ENCODE measurements around the gene IRF7.
A peak's percentile ranks its signal among the peaks of the same experiment; 100 is the strongest.

Gene IRF7

GRCh38 chr11:615504-616319 is at the start of gene IRF7:
IRF7 (minus strand) TSS chr11:615950; CDS start chr11:615364, 586 bp downstream.
- no peaks in the 10 kb centered on the region for H3K9me3 Mint-ChIP-seq
- no peaks in the 10 kb centered on the region for H3K27me3 Mint-ChIP-seq (ENCODE audit: low read depth)
- TF ChIP-seq, protein P1, sequence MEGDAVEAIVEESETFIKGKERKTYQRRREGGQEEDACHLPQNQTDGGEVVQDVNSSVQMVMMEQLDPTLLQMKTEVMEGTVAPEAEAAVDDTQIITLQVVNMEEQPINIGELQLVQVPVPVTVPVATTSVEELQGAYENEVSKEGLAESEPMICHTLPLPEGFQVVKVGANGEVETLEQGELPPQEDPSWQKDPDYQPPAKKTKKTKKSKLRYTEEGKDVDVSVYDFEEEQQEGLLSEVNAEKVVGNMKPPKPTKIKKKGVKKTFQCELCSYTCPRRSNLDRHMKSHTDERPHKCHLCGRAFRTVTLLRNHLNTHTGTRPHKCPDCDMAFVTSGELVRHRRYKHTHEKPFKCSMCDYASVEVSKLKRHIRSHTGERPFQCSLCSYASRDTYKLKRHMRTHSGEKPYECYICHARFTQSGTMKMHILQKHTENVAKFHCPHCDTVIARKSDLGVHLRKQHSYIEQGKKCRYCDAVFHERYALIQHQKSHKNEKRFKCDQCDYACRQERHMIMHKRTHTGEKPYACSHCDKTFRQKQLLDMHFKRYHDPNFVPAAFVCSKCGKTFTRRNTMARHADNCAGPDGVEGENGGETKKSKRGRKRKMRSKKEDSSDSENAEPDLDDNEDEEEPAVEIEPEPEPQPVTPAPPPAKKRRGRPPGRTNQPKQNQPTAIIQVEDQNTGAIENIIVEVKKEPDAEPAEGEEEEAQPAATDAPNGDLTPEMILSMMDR (IDR thresholded peaks at IDR 0.05; ENCODE audit: unreplicated experiment in 3 of 3), result no peak
- H3K4me1 Mint-ChIP-seq, result peaks cover 14% of the 10 kb centered on the region
- peak within 1 kb of the TSS; percentile 82 to 83 (median 82) for H3K4me3 Mint-ChIP-seq
- peaks cover 11% of the 10 kb centered on the region for H3K36me3 Mint-ChIP-seq (ENCODE audit: low read depth)
- H3K27ac Mint-ChIP-seq, result peak within 1 kb of the TSS in 2 of 3 experiments; percentile 63 to 68

DNA sequence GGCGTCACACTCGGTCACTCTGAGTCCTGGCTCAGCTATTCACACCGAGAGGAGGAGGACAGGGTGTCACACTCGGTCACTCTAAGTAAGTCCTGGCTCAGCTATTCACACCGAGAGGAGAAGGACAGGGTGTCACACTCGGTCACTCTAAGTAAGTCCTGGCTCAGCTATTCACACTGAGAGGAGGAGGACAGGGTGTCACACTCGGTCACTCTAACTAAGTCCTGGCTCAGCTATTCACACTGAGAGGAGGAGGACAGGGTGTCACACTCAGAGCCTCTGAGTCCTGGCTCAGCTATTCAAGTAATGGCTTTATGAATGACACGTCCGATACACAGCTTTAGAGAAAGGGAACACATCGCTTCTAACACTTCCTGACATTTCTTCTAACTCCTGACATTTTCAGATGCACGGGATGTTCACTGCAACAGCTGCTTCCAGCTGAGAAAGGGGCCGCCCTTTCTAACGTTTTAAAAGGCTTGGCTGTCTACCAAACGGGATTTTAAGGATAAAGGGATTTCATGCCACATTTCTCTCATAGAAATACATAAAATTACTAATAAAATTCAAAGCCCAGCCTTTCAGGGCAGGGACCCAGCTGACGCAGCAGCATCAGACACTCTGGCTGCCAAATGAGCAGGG is 49.4 kb upstream of the IRF7 start:
- peaks cover 17% of the 10 kb centered on the region for H3K4me1 Mint-ChIP-seq
- no peaks in the 10 kb centered on the region for H3K9me3 Mint-ChIP-seq
- H3K27me3 Mint-ChIP-seq (ENCODE audit: low read depth), result no peaks in the 10 kb centered on the region
- peak overlapping the region; percentile 6 to 74 (median 22) for H3K27ac Mint-ChIP-seq
- TF ChIP-seq, protein P1 (IDR thresholded peaks at IDR 0.05; ENCODE audit: unreplicated experiment in 3 of 3), result no peak
- H3K36me3 Mint-ChIP-seq (ENCODE audit: low read depth), result peaks cover 34% of the 10 kb centered on the region
- H3K4me3 Mint-ChIP-seq, result no peak overlapping the region

GRCh38 chr11:662689-663274 is 47.0 kb upstream of the IRF7 start:
- TF ChIP-seq, protein P1 (IDR thresholded peaks at IDR 0.05; ENCODE audit: unreplicated experiment in 3 of 3), result peak; percentile 61 to 69 (median 67)
- Mint-ChIP-seq H3K27me3 (ENCODE audit: low read depth) (no peaks in the 10 kb centered on the region), H3K9me3 (no peaks in the 10 kb centered on the region), H3K27ac (no peak overlapping the region), H3K4me1 (peaks cover 17% of the 10 kb centered on the region), H3K36me3 (ENCODE audit: low read depth) (peaks cover 37% of the 10 kb centered on the region), H3K4me3 (no peak overlapping the region)

DNA sequence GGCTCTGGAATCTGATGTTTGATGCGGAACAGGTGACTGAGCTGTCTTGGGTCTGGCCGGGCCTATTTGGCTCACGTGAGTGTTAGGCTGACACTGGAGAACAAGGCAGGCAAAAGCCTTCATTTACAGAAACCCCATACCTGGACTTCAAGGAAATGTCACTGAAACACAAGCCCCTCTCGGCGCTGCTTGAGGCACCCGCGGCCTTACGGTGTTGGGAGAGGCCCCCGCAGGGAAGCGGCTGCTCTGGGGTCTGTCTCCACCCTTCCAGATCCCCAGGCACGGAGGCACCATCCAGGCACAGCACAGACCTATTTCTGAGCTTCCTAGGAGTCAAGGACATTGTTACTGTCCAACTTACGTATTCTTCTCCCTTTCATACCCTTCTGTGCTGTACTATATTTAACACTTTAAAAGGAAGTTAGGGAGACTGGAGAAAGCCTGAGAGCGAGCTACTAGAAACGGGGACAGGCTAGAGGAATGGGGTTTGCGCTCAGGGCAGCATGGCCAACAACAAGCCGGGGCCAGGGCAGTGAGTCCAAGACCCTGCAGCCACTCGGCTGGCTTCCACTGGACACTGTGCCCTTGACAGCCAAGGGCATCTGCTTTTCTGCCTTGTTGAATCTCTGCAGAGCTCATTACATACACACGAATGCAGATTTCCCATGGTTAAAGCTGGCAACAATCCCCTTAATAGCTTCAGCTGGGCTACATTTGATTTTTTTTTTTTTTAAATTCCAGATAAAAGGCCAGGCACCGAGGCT is 45.1 kb upstream of the IRF7 start:
- Mint-ChIP-seq H3K27ac (no peak overlapping the region), H3K9me3 (no peaks in the 10 kb centered on the region), H3K4me1 (peaks cover 13% of the 10 kb centered on the region), H3K27me3 (ENCODE audit: low read depth) (no peaks in the 10 kb centered on the region), H3K4me3 (no peak overlapping the region), H3K36me3 (ENCODE audit: low read depth) (peaks cover 35% of the 10 kb centered on the region)
- TF ChIP-seq, protein P1 (IDR thresholded peaks at IDR 0.05; ENCODE audit: unreplicated experiment in 3 of 3), result no peak

- Mint-ChIP-seq H3K9me3 (no peaks in the 10 kb centered on the region), H3K27ac (no peak overlapping the region), H3K27me3 (ENCODE audit: low read depth) (no peaks in the 10 kb centered on the region), H3K4me3 (no peak overlapping the region), H3K4me1 (peaks cover 7% of the 10 kb centered on the region), H3K36me3 (ENCODE audit: low read depth) (peaks cover 30% of the 10 kb centered on the region)
- TF ChIP-seq, protein P1 (IDR thresholded peaks at IDR 0.05; ENCODE audit: unreplicated experiment in 3 of 3), result no peak
Measured at GRCh38 chr11:660281-660680, 44.5 kb upstream of the IRF7 start.
